ENCODE measurements around the gene ATP10A.

GRCh38 chr15:25887870-25888269, 24.7 kb upstream of the ATP10A start:
- TF ChIP-seq BCL11A (IDR thresholded peaks at IDR 0.05; ENCODE audit: low read depth in 2 of 2, low read length in 2 of 2) (no peak), MAX (IDR thresholded peaks at IDR 0.05) (no peak), SP2 (IDR thresholded peaks at IDR 0.05; ENCODE audit: low read length) (no peak), TBP (IDR thresholded peaks at IDR 0.05; ENCODE audit: low read depth, low read length) (no peak), GTF2F1 (IDR thresholded peaks at IDR 0.05; ENCODE audit: borderline replicate concordance, low read depth, low read length) (no peak), CHD2 (IDR thresholded peaks at IDR 0.05; ENCODE audit: low read length) (no peak), SUZ12 (IDR thresholded peaks at IDR 0.05; ENCODE audit: low read length) (no peak), CTCF (IDR thresholded peaks at IDR 0.05; ENCODE audit: control extremely low read depth in 1 of 3, insufficient read depth in 1 of 3, low read depth in 1 of 3, low read length in 3 of 3) (no peak), RAD21 (IDR thresholded peaks at IDR 0.05 in 1 of 2, conservative IDR thresholded peaks at IDR 0.05 in 1 of 2; ENCODE audit: low read depth in 2 of 2, low read length in 2 of 2) (no peak)

All from H1 (cell line).